Activated gamma-delta T cell (primary cell): ENCODE data around the gene FGF3.

Experiments used
- DNase-seq: peaks from one replicate; lab custom pipeline; 2025; lab: John Stamatoyannopoulos, UW

Gene FGF3

GRCh38 chr11:69843529-69843921, 24.3 kb upstream of the FGF3 start:
- DNase-seq: no peak

- DNase-seq: no peak
Observed at GRCh38 chr11:69842746-69843528, 23.7 kb upstream of the FGF3 start.

- no peak for DNase-seq
Observed at GRCh38 chr11:69841859-69842698, 22.9 kb upstream of the FGF3 start.

DNA sequence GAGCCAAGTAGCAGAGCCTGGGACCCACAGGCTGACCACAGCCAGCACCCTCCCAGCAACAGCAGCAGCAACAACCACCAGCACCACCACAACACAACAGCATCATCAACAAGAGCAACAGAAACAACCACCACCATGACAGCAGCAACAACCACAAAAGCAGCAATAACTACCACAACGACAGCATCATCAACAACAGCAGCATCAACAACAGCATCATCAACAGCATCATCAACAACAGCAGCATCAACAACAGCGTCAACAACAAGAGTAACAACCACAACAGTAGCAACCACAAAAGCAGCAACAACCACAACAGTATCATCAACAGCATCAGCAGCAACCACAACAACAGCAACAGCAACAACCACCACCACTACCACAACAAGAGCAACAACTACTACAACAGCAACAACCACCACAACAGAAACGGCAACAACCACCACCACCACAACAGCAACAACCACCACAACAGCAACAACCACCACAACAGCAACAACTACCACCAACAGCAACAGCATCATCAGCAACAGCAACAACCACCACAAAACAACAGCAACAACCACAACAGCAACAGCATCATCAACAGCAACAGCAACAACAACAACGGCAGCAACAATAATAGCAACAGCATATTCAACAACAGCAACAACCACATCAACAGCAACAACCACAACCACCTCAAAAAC, 22.1 kb upstream of the FGF3 start:
- no peak for DNase-seq

GRCh38 chr11:69840371-69841169, 21.4 kb upstream of the FGF3 start:
- DNase-seq: no peak

- DNase-seq: no peak
Observed at GRCh38 chr11:69839516-69839915, 20.3 kb upstream of the FGF3 start.

- DNase-seq: no peak
Observed at GRCh38 chr11:69837791-69838190, 18.6 kb upstream of the FGF3 start.

- no peak for DNase-seq
Observed at GRCh38 chr11:69836401-69836800, 17.2 kb upstream of the FGF3 start.

DNA sequence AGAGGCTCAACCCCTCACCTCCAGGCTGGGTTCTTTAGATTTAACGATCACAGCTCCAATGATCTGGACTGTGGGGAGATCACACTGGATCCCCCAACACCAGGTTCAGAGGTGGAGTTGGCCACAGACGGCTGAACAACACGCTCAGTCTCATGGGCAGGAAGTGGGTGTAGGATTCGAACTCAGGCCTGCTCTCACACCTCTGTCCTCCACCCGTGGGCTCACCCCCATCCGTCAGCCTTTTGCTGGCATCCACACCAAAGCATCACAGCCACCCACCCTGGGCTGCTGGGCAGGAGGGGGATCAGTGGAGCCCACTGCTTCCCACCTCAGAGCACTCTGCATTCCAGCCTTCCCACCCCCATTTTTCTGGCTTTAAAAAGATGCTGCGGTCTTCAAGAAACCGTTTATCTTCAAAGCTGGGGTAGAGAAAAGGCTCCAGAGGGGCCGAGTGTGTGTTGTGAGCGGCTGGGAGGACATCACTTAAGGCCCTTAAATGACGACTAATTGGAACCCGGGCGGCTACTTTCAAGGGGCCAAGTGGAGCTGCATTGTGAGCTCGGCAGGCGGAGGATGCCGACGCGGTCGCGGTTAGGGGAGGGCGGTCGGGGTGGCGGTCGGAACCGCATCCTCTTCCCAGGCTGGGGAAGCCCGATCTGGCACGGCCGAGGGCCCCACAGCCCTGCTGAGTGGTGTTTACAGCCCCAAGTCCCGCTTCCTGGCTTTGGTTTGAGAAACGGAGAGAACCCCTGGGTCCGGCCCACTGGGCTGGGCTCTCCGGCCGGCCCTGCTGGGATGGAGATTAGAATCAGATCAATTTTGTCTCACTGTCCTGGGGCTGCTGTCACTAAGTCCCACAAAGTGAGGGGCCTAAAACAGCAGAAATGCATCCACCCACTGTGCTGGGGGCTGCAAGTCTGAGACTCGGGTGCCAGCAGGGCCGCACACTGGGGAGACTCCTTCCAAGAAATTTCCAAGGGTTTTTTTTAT, 15.9 kb upstream of the FGF3 start:
- no peak for DNase-seq

DNA sequence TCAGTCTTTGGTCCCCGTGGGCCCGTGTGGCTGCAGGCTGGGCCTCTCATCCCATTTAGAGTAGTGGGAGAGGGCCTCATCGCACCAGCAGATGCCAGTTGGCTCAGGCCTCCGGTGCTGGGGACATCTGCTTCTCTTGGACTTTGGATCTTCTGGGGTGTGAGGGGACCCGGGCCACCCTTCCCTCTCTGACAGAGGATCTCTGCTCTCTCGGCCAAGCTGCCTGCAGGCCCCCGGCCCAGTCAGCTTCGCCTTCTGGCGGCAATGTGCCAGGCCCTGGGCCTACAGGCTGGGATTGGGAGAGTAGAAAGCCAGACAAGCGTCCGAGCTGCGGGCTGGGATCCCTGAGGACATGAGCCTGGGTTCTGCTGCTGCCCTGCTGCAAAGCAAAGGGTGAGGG, 15.0 kb upstream of the FGF3 start:
- no peak for DNase-seq

DNA sequence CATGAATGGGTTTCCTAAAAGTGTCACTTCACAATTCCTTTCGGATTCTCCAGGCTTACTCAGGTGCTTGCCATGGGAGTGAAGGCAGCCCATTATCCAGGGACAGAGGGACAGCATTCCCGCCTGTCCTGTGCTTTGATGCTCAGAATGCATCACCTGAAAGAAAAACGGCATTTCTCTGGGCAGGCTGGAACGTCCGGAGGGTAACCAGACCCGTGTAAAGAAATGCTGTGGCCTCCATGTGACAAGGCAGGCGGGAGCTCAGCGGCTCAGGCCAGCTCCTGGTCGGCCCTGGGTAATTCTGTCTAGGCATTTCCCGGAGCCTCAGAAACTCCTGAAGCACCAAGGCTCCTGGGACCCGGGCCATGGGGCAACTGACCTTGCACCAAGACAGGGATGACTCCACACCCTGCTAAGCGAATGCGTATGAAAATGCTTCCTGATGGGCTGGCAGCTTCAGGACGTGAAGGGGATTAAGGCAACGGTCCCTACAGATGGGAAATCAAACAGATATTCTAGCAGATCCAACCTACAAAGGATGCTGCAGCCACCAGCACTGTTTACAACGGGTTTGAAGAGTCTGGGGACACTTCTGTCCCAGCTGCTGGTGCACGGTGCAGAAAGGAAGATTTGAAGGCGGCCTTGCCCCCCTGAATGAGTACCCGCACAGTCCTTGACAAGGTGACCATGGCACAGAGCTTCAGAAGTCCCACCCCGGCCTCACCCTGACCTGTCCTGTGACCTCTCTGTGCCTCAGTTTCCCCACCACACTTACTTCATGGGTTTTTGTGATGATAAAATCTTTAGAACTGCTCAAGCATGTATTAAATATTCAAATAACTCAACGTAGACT, 13.6 kb upstream of the FGF3 start:
- DNase-seq: no peak

GRCh38 chr11:69831985-69832384, 12.8 kb upstream of the FGF3 start:
- no peak for DNase-seq

DNA sequence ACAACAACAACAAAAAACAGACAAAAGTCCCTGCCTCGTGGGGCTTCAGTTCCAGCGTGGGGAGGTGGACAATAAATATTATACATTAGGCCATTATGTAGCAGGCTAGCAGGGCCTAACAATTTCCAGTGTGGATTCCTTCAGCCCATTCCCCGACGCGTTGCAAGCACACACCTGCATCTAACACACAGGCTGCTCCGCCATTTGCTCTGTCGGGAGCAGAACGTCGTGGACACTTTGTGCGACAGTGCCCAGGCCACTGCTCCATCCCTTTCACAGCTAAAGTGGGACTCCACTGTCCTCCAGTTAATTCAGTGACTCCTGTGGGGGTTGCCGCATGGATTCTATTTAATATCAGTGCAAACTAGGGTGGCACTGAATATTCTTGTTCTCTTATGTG, 10.9 kb upstream of the FGF3 start:
- DNase-seq: no peak

DNA sequence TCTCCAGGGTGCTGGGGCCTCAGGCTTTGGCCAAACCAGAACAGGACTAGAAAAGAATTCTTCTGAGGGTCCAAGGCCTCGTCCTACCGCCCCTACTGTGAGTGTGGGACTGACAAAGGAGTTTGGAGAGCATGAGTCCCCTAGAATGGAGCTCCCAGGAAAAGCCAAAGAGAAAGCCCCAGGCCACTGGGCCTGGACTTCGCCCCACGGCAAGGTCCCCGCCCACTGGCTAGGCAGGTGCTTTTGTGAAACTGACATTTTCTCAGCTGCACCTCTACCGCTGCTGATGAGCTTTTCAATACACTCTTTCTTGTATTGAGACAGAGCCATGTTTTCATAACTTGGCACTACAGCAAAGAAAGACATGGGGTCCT, 9.7 kb upstream of the FGF3 start:
- DNase-seq: no peak

DNA sequence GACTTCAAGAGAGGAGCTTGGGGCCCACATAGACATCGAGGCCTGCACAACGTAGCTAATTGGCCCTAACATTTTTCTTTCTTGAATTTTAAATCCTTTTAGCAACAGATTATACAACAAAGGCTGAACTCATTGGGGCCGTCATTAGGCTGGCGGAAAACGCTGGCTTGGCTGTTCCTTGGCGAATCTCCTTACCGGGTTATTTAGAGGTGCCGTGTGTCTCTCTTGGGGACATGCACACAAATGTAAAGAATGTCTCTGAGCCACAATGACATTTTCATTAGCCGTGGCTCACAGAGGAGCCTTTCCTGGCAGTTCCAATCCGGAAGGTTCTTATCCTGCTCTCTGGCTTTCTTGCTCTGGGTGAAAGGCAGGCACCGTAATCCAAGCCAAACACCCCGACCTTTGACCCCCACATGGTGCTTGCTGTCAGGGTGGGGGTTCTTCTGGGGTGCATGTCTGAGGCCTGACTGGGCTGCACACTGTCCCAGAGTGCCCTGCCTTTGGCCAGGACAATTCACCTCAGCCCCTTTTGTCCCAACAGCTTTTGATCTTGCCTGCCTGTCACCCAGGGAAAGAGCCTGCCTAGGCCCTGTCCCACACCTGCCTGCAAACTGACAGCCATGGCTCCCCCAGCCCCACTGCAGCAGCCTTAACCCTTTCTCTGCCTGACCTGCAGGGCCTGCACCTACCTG, 9.2 kb upstream of the FGF3 start:
- no peak for DNase-seq

DNA sequence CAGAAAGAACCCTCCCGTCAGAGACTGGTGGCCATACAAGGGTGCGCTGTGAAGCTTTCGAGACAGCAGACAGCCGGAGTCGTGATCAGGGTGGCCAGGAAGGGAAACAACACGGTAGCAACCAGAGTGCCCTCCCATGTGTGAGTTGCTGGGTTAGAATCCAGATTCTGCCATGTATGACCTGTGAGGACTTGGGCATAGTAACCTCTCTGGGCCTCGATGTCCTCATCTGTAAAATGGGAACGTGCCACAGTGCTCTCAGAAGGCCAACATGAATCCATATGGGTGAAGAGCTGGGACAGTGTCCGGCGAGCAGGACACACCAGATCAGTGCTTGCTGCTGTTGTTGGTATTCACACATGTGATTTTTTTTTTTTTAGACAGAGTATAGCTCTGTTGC, 7.6 kb upstream of the FGF3 start:
- no peak for DNase-seq

- no peak for DNase-seq
Observed at GRCh38 chr11:69825941-69826340, 6.7 kb upstream of the FGF3 start.

DNA sequence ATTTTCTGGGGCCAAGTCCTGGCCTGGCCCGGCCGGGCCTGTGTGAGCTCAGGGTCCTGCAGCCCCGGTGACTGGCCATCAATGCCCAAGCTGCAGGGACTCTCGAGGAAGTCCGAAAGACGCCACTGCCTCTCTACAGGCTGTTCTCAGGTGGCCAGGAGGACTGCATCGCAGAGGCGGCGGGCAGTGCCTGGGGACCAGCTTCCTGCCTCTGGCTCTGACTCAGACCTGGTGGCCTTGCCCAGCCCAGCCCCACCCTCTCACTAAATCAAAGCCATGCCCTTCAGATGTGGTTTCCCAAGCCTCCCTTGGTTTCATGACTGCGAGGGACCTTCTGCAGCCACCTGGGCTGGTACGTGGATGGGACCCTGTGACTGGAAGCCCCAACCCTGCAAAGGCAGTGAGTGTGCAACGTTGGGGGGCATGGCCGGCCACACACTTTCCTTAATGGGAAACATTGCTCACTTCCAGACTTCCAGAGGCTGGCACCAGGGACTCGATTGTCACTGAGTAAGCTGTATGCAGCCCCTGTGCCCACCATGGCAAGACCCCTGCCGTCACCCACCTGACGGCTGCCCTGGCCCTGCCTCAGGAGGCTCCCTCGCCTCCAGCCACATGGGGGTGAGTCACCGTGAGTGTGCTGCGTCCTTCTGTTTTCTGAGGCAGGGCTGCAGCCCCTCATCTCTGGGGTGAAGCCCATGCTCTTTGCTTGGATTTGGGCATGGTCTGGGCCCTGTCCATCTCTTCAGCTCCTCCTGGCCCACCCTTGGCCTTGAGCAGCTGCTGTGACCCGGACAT, 6.0 kb upstream of the FGF3 start:
- DNase-seq: no peak
